HL-60 (cell line): Measurements from ENCODE around the gene EAF2.

Source experiments
- DNase-seq, 2 experiments: peaks; one replicate each; pipeline ENCODE4 v3.0.0-alpha.2; 2010 to 2020; ENCODE audit warnings: low read depth in 1 of 2, low spot score in 1 of 2
- H3K27ac ChIP-seq: fragments of 250-450 bp; sonication (Bioruptor Pico); replicated peaks from 2 replicates; pipeline ENCODE4 v1.5.1; 2020; ENCODE audit warnings: mild to moderate bottlenecking, moderate library complexity
- H3K27me3 ChIP-seq: fragments of 250-450 bp; sonication (Bioruptor Pico); 2 replicates; pipeline ENCODE4 v1.5.1; 2021; ENCODE audit warnings: mild to moderate bottlenecking, moderate library complexity; ENCODE audit not compliant: insufficient read depth, poor library complexity, severe bottlenecking
- H3K4me3 ChIP-seq: replicated peaks from 2 replicates; pipeline ENCODE4 v1.5.1; 2011; ENCODE audit warnings: mild to moderate bottlenecking, control low read depth, low read length; ENCODE audit not compliant: insufficient read depth
- CTCF ChIP-seq: IDR thresholded peaks from one replicate; pipeline ENCODE4 v1.5.1; 2011; ENCODE audit warnings: low read length, control low read depth, inconsistent platforms; ENCODE audit not compliant: insufficient read depth
- GABPA ChIP-seq: IDR thresholded peaks from 2 replicates; pipeline ENCODE4 v1.6.1; 2012; ENCODE audit warnings: low read depth
- POLR2AphosphoS5 ChIP-seq: IDR thresholded peaks from 2 replicates; pipeline ENCODE4 v1.6.1; 2012; ENCODE audit warnings: low read depth
- REST ChIP-seq: IDR thresholded peaks from 2 replicates; pipeline ENCODE4 v1.6.1; 2012; ENCODE audit warnings: low read depth; ENCODE audit not compliant: insufficient replicate concordance
- SPI1 ChIP-seq: IDR thresholded peaks from 2 replicates; pipeline ENCODE4 v1.6.1; 2012; ENCODE audit warnings: low read depth, mild to moderate bottlenecking, borderline replicate concordance

The EAF2 gene

DNA sequence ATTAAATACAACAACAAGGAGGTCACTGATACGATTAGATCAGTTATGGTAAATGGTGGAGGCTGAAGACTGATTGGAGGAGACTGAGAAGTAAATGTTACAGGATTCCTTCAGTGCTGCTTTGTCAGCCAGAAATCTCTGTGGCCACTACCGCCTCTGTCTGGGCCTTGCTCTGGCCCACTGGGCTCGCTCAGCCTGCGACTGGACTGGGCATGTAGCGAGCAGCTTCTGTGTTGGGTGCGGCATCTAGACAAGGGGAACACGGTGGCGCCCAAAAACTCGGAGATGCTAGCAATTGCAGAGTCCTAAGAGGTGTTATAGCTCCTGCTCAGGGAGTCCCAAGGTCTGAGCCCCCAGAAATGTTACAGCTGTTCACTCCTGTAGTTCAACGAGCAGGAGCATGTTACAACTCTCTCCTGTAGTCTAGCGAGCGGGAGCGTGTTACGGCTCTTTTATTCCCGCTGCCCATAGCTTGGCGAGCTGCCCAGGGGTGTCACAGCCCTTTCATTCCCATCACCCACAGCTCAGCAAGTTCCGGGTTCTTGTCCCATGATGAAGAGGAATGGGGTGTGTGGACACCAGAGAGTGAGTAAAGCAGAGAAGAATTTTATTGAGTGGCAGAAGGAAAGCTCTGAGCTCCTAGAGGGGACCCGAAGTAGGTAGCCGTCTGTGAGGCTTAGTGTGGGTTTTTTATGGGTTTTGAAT lies 83.9 kb downstream of the EAF2 start:
- no peak for TF ChIP-seq SPI1
- TF ChIP-seq REST, result no peak
- no peak for TF ChIP-seq GABPA
- TF ChIP-seq CTCF, result no peak
- TF ChIP-seq POLR2AphosphoS5, result no peak
- Histone ChIP-seq H3K27me3 (no peaks in the 10 kb centered on the region), H3K4me3 (no peak overlapping the region), H3K27ac (no peak overlapping the region)
- DNase-seq, result no peak

GRCh38 chr3:121924734-121925133 lies 89.7 kb downstream of the EAF2 start:
- no peak for DNase-seq
- H3K4me3 ChIP-seq, result no peak overlapping the region
- H3K27ac ChIP-seq, result no peak overlapping the region
- no peaks in the 10 kb centered on the region for H3K27me3 ChIP-seq
- TF ChIP-seq SPI1, result no peak
- no peak for TF ChIP-seq REST
- no peak for TF ChIP-seq GABPA
- TF ChIP-seq CTCF, result no peak
- no peak for TF ChIP-seq POLR2AphosphoS5

DNA sequence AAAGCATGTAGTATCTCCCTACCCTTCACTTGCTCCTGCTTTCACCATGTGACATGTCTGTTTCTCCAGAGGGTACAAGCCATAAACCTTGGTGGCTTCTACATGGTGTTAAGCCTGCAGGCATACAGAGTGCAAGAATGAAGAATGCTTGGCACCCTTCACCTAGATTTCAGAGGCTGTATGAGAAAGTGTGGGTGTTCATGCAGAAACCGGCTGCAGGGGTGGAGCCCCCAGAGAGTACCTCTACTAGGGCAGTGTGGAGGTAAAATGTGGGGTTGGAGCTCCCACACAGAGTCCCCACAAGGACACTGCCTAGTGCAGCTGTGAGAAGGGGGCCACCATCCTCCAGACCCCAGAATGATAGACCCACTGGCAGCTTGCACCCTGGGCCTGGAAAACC lies 91.4 kb downstream of the EAF2 start:
- TF ChIP-seq GABPA (no peak), SPI1 (no peak), POLR2AphosphoS5 (no peak), REST (no peak)
- H3K27me3 ChIP-seq, result no peaks in the 10 kb centered on the region
- no peak overlapping the region for H3K4me3 ChIP-seq
- no peak overlapping the region for H3K27ac ChIP-seq
- DNase-seq, result no peak
